ENCODE data around the gene IL9.

The IL9 gene

GRCh38 chr5:135895474-135896006 is at the start of gene IL9:
Gene IL9, minus strand, starts transcription at chr5:135895841. Its CDS starts 25 bp downstream, at chr5:135895816.
- Histone ChIP-seq H3K36me3 (ENCODE audit: control insufficient read depth, insufficient read depth, low read length) (no peaks in the 10 kb centered on the region), H3K4me2 (ENCODE audit: low read length) (no peak within 1 kb of the TSS), H2AFZ (no peak within 1 kb of the TSS), H3K4me3 (ENCODE audit: low read depth, low read length) (no peak within 1 kb of the TSS), H3K79me2 (no peaks in the 10 kb centered on the region), H3K9me3 (ENCODE audit: control insufficient read depth, low read length) (no peaks in the 10 kb centered on the region), H3K4me1 (no peaks in the 10 kb centered on the region), H3K27ac (no peak within 1 kb of the TSS), H3K27me3 (ENCODE audit: control insufficient read depth, insufficient read depth, low read length) (no peaks in the 10 kb centered on the region), H3K9ac (no peak within 1 kb of the TSS)
- TF ChIP-seq, protein P1, sequence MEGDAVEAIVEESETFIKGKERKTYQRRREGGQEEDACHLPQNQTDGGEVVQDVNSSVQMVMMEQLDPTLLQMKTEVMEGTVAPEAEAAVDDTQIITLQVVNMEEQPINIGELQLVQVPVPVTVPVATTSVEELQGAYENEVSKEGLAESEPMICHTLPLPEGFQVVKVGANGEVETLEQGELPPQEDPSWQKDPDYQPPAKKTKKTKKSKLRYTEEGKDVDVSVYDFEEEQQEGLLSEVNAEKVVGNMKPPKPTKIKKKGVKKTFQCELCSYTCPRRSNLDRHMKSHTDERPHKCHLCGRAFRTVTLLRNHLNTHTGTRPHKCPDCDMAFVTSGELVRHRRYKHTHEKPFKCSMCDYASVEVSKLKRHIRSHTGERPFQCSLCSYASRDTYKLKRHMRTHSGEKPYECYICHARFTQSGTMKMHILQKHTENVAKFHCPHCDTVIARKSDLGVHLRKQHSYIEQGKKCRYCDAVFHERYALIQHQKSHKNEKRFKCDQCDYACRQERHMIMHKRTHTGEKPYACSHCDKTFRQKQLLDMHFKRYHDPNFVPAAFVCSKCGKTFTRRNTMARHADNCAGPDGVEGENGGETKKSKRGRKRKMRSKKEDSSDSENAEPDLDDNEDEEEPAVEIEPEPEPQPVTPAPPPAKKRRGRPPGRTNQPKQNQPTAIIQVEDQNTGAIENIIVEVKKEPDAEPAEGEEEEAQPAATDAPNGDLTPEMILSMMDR (IDR thresholded peaks at IDR 0.05), result no peak

- H3K27ac ChIP-seq, result no peak overlapping the region
- no peaks in the 10 kb centered on the region for H3K27me3 ChIP-seq (ENCODE audit: control insufficient read depth, insufficient read depth, low read length)
- TF ChIP-seq, protein P1 (IDR thresholded peaks at IDR 0.05), result peak; percentile 61
- no peak overlapping the region for H3K4me3 ChIP-seq (ENCODE audit: low read depth, low read length)
- H3K9me3 ChIP-seq (ENCODE audit: control insufficient read depth, low read length), result no peaks in the 10 kb centered on the region
- no peak overlapping the region for H2AFZ ChIP-seq
- H3K4me2 ChIP-seq (ENCODE audit: low read length), result no peak overlapping the region
- H3K9ac ChIP-seq, result no peak overlapping the region
- H3K4me1 ChIP-seq, result no peaks in the 10 kb centered on the region
- no peaks in the 10 kb centered on the region for H3K36me3 ChIP-seq (ENCODE audit: control insufficient read depth, insufficient read depth, low read length)
- H3K79me2 ChIP-seq, result no peaks in the 10 kb centered on the region
Measured at GRCh38 chr5:135944967-135945560, 49.4 kb upstream of the IL9 start.

DNA sequence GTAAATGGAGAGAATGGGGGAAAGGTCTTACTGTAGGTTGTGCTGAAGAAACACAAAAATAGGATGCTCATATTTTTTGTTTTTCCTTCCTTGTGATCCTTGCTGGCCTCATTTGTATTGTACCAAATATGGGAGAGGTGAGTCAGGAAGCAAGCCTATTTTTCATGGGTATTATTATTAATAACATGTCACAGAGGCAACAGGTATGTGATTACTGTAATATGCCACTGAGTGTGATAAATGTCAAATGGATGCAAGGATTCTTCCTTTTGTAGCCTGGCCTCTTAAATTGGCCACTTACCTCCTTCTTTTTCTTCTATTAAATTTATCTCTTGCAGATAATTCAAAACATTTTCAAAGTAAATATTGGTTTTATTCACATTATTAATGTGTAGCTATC is 48.9 kb upstream of the IL9 start:
- TF ChIP-seq, protein P1 (IDR thresholded peaks at IDR 0.05), result no peak
- Histone ChIP-seq H3K27me3 (ENCODE audit: control insufficient read depth, insufficient read depth, low read length) (no peaks in the 10 kb centered on the region), H3K9me3 (ENCODE audit: control insufficient read depth, low read length) (no peaks in the 10 kb centered on the region), H3K4me3 (ENCODE audit: low read depth, low read length) (no peak overlapping the region), H3K27ac (no peak overlapping the region), H3K36me3 (ENCODE audit: control insufficient read depth, insufficient read depth, low read length) (no peaks in the 10 kb centered on the region), H3K4me1 (no peaks in the 10 kb centered on the region), H3K79me2 (no peaks in the 10 kb centered on the region), H3K4me2 (ENCODE audit: low read length) (no peak overlapping the region), H2AFZ (no peak overlapping the region), H3K9ac (no peak overlapping the region)

- no peaks in the 10 kb centered on the region for H3K79me2 ChIP-seq
- H3K4me2 ChIP-seq (ENCODE audit: low read length), result no peak overlapping the region
- TF ChIP-seq, protein P1 (IDR thresholded peaks at IDR 0.05), result no peak
- H3K4me1 ChIP-seq, result no peaks in the 10 kb centered on the region
- H3K4me3 ChIP-seq (ENCODE audit: low read depth, low read length), result no peak overlapping the region
- H3K27me3 ChIP-seq (ENCODE audit: control insufficient read depth, insufficient read depth, low read length), result no peaks in the 10 kb centered on the region
- H3K9ac ChIP-seq, result no peak overlapping the region
- no peaks in the 10 kb centered on the region for H3K36me3 ChIP-seq (ENCODE audit: control insufficient read depth, insufficient read depth, low read length)
- H3K27ac ChIP-seq, result no peak overlapping the region
- no peak overlapping the region for H2AFZ ChIP-seq
- H3K9me3 ChIP-seq (ENCODE audit: control insufficient read depth, low read length), result no peaks in the 10 kb centered on the region
Measured at GRCh38 chr5:135942202-135942771, 46.6 kb upstream of the IL9 start.

DNA sequence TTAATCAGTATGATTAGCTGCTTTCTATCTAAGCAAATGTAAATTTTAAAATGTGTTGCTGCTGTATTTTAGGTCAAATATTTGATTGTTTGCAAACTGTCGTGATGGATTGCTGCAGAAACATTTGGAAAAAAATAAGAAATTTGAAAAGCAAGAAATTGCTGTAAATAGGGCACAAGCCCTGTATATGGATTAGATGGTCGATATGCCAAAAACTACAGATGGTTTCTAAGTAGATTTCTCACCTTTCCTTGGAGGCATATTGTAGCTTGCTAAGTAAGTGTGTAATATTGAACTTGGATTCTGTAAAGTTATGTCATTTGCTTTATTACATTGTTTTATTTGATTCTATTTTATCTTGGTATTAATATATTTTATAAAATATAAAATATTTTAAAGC is 46.1 kb upstream of the IL9 start:
- no peaks in the 10 kb centered on the region for H3K79me2 ChIP-seq
- H3K4me3 ChIP-seq (ENCODE audit: low read depth, low read length), result no peak overlapping the region
- H3K9ac ChIP-seq, result no peak overlapping the region
- H3K36me3 ChIP-seq (ENCODE audit: control insufficient read depth, insufficient read depth, low read length), result no peaks in the 10 kb centered on the region
- H3K4me2 ChIP-seq (ENCODE audit: low read length), result no peak overlapping the region
- no peak overlapping the region for H3K27ac ChIP-seq
- H3K27me3 ChIP-seq (ENCODE audit: control insufficient read depth, insufficient read depth, low read length), result no peaks in the 10 kb centered on the region
- TF ChIP-seq, protein P1 (IDR thresholded peaks at IDR 0.05), result no peak
- H3K4me1 ChIP-seq, result no peaks in the 10 kb centered on the region
- no peak overlapping the region for H2AFZ ChIP-seq
- no peaks in the 10 kb centered on the region for H3K9me3 ChIP-seq (ENCODE audit: control insufficient read depth, low read length)
